GM19324 (cell line): ENCODE data around the gene BABAM2.
"Not testable (repeated sequence)": the region's sequence is repeated elsewhere in the genome, so short reads cannot be mapped to it uniquely, and the experiment has no call there.

ENCODE experiments used
- ATAC-seq: cut with Tn5 transposase; IDR thresholded peaks from one replicate; pipeline ENCODE4 v1.9.1; 2021; ENCODE audit warnings: mild to moderate bottlenecking, moderate library complexity; ENCODE audit not compliant: unreplicated experiment, low FRiP score

Gene BABAM2

GRCh38 chr2:28333606-28334526, 443.3 kb downstream of the BABAM2 start:
- ATAC-seq: no peak

DNA sequence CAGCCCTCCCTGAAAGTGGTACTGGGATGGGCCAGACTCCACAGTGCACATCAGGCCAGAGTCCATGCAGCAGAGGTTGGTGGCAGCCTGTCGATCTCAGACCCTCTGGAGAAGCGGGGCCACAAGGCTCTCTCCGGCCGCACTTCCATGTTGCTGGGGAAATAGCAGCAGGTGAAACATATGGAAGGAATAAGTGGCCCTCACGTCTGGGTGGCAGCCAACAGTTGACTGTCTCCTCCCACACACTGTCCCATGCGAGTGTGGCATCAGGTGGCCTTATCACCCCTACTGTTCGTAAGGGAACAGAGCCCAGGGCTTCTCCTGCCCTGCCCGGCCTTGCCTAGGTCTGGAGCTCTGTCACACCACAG, 444.0 kb downstream of the BABAM2 start:
- no peak for ATAC-seq

GRCh38 chr2:28335265-28335664, 444.7 kb downstream of the BABAM2 start:
- not testable (repeated sequence) for ATAC-seq

- ATAC-seq: no peak
These were observed 445.1 kb downstream of the BABAM2 start for GRCh38 chr2:28335666-28336065.

DNA sequence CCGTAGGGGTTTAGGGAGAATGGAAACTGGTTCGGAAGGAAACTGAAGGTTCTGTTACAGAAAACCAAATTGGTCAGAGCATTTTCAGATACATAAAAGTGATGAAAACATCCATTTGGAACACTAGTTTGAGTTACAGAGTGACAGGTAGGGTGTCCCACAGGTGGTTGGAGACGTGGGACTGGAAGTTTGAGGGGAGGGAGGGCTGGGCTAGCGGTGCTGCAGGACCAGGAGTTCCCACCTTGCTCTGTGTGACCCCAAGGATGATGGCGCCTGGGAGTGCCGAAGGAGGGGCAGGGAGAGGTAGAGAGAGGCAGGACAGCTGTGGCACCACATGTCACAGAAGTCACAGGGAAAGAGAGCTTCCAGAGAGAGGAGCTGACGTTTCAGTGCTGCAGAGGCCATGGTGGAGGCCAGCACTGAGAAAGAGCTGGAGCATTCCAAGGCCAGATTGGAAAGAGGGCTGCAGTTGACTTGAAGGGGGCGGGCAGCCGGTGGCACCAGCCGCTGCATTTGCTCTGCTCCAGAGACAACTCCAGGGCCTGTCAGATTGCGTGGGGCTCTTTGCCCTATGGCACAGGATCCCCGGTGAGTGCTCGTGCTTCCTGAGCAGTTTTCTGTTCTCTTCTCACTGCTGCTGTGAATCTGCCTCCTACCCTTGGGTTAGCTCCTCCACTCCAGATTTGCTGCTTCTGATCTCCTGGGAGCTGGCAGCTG, 445.9 kb downstream of the BABAM2 start:
- ATAC-seq: no peak

DNA sequence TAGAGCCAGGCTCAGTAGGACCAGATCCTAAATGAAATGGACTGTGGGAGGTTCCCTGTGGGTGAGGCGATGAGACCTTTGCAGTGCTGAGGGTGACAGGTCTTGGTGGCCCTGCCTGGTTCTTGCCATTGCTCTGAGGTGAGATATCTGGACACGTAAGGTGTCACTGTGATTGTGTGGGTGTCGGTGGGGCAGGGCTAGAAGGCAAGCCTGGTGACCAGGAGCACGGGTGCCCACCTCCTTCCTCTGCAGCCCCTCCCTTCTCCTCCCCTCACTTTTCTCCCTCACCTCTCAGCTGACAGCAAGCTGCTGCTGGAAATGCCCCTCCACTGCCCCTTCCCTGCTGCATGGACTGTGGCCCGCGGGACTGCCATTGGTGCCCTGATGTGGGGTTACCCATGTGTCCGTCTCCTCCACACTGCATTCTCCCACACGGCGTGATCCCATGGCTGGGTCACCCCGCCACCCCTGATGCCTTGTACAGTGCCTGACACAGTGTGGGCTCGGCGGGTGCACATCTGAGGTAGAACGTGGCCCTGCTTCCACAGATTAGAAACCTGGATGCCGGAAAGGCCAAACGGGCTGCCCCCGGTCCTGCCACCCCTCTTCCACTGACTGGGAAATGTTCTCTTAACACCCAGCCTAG, 446.6 kb downstream of the BABAM2 start:
- ATAC-seq: no peak

GRCh38 chr2:28338046-28338817, 447.7 kb downstream of the BABAM2 start:
- ATAC-seq: no peak

DNA sequence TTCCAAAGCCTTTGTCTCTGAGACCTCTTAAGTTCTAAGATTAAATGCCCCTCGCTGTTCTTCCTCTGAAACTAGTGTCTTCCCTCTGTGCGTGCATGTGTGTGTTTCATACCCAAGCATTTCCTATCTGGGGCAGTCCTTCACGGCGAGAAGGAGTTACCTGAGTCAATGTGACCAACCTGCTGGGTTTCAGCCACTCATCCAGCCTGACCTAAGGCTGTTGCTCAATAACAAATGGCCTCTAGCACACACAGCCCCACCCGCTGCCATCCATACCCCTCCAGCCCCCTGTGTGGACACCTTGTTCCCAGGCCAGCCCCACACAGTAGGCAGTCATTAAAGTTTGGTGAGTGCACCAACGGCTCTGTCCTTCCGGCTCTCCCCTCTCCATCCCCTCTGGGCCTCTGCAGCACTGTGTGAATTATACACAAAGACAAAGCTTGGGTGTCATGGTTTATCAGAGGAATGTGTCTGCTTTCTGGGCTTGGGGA, 448.3 kb downstream of the BABAM2 start:
- no peak for ATAC-seq

DNA sequence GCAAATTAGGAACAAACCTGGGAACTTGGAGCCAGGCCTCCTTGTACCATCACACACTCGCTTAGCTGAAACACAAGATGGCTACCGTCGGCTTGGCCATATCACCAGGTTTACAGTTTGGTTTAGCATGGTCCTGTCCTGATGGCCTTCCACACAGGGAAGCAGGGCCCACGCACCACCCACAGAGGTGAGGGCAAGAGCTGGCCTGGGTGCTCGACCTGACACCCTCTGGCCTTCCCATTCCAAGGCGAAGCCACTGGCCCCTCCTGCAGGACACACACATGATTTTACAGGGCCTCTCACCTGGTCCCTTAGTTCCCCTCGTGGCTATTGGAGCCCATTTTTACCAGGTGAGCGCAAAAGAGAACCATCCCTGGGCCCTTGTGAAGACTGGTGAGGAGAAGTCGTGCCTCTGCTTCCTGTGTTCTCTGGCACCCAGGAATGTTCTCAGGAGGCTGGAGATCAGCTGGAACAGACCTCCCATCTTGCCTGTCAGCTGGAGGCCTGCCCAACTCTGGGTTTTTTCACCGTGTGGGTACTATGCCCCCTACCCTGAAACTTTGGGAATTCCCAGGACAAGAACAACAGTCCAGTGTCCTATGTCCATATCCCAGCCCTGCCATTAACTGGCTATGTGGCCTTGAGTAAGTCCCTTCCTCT, 449.1 kb downstream of the BABAM2 start:
- ATAC-seq: no peak

GRCh38 chr2:28340312-28341202, 450.0 kb downstream of the BABAM2 start:
- ATAC-seq: no peak

- no peak for ATAC-seq
These were observed 450.8 kb downstream of the BABAM2 start for GRCh38 chr2:28341208-28341891.

DNA sequence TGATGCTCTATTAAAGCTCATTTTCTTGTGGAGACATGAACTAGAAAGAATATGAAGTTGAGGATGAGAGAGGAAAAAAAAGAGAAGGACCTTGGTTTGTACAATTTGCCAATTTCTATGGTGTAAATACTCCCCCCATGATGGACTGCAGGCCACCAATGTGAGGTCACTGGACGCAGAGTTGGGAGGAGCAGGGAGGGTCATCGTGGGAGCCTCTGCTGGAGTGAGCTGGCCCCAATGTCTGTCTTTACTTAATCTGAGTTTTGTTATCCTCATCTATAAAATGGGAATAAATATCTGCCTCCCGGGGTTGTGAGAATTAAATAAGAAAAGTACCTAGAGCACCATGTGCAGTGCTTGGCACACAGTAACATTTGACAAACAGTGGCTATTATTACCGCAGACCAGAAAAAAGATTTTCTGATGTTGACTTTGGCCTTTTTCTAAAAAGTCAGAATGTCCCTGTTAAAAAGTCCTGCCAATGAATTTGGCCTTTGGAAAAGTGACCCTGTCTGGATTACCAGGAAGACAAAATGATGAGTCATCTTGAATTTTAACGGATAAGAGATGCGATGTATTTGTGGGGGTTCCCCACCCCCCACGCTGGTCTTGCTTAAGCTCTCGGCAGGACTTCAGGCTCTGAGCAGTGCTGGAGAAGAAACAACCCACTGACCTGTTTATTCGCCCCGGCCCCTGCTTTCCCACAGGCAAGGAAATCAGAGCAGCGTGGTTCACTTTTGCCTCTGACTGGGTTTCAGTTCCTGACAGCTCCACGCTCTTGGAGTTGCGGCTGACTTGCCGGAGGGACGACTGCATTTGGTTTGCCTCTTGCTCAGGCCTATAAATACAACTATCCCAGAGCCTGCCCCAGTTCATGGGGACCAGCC, 451.8 kb downstream of the BABAM2 start:
- ATAC-seq: no peak

DNA sequence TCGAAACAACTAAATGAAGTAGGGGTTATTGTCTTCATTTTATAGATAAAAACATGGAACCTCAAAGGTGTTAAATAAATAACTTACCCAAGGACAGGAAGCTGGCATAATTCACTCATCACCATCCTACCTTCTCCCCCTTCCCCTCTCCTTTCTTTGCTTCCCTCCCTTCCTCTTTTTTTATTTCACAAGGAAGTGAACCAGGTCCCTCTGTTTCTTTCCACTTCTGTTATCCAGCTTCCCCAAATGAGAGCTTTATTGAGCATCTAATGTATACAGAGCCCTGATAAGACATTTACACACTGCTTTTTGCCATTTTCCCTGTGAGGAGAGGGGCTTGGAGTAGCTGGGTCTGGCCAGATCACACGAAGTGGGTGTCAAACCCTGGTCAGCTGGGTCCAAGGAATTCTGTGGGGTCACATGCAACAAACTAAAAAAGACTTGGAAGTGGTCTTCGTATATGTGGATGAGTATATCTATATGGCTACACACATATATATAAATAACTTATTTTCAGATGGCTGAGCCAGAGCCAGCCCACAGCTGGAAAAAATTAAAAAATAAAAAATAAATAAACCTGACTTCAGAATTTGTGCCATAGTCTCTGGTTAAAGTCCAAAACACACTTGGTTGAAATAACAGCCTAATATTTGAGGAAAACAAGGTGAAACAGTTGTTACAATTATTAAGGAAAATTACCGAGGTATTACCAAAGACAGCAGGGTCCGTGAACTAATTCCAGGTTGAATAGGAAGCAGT, 452.8 kb downstream of the BABAM2 start:
- ATAC-seq: no peak

- ATAC-seq: no peak
These were observed 453.6 kb downstream of the BABAM2 start for GRCh38 chr2:28343971-28344715.

DNA sequence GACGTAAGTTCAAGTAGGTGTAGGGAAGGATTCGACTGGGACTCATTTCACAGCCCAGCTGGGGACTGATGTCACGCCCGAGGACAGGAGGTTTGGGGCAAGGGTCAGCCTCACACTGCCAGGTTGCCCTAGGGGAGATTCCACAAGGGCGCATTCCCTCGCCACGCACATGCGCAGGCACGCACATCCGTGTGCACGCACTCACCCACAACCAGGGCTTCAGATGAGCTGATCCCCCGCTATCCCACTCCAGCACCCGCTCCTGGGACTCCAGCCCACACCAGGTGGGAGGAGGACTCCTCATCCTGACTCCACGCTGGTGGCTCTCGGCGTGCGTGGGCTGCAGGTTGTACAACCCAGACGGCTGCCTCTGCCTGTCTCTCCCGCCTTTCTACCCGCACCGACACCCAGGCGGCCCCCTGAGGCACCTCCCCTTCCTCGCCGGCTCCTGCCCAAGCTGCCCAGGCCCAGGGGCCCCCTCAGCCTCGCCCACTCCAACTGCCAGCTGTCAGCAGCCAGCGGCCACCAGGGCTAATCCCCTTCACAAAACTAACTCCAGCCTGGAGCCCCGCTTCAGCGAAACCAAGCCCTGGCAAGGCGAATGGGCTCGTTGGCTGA, 454.3 kb downstream of the BABAM2 start:
- ATAC-seq: no peak

DNA sequence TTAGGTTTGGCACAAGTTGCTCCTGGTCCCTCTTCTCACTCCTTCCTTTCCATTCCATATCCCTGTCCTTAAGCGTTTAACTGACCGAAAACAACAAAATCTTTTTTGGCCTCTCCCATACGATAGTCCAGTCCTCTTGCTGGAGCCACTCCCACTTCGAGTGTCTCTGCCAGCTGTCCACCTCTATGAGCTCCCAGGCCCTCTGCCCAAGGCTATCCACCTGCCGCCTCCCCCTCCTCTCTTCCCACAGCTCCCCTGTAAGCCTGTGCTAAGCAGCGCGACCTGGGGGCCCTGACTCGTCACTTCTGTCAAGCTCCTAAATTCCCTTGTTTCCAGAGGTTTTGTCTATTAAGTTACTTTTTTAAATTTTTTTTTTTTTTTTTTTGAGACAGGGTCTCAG, 455.1 kb downstream of the BABAM2 start:
- no peak for ATAC-seq
